HepG2 (cell line): ENCODE data around the gene PPP4R4. TPM values are rescaled to one million over a fixed set of nuclear protein-coding genes. Genes with fewer than 3 reads are reported as not detected.

Experiments
- ARHGAP35 ChIP-seq: sonication (generic); formaldehyde crosslinking; IDR thresholded peaks from 2 replicates; pipeline ENCODE4 v1.9.0; 2022; ENCODE audit warnings: mild to moderate bottlenecking, inconsistent platforms, moderate library complexity, missing genetic modification reagents, borderline replicate concordance
- ARID2 ChIP-seq: sonication (generic); formaldehyde crosslinking; IDR thresholded peaks from 2 replicates; pipeline ENCODE4 v1.8.1; 2022; ENCODE audit warnings: mild to moderate bottlenecking, missing genetic modification reagents, borderline replicate concordance
- ATF7 ChIP-seq, 2 experiments: fragments of 450-650 bp in 1 of 2; sonication (generic) in 1 of 2; formaldehyde crosslinking in 1 of 2; IDR thresholded peaks; 2 replicates each; pipeline versions ENCODE4 v1.4.0 to v1.6.1; 2016 to 2020; ENCODE audit warnings: antibody characterized with exemption in 1 of 2, mild to moderate bottlenecking in 1 of 2, missing genetic modification reagents in 1 of 2
- CEBPG ChIP-seq: IDR thresholded peaks from 2 replicates; pipeline ENCODE4 v1.6.1; 2016
- CTCF ChIP-seq: sonication (generic); formaldehyde crosslinking; IDR thresholded peaks from 2 replicates; pipeline ENCODE4 v1.5.0; 2020; ENCODE audit warnings: mild to moderate bottlenecking, missing genetic modification reagents, moderate library complexity
- ISX ChIP-seq: sonication (generic); formaldehyde crosslinking; conservative IDR thresholded peaks from 2 replicates; pipeline ENCODE4 v1.5.0; 2020; ENCODE audit warnings: missing genetic modification reagents
- KLF11 ChIP-seq: IDR thresholded peaks from 2 replicates; pipeline ENCODE4 v1.6.1; 2016; ENCODE audit warnings: missing compliant biosample characterization
- NFE2 ChIP-seq: sonication (generic); formaldehyde crosslinking; IDR thresholded peaks from 2 replicates; pipeline ENCODE4 v1.4.0; 2020; ENCODE audit warnings: missing genetic modification reagents
- NFE2L2 ChIP-seq: fragments of 150-350 bp; IDR thresholded peaks from 2 replicates; pipeline ENCODE4 v1.6.1; 2014; ENCODE audit warnings: low read length
- PAXIP1 ChIP-seq: sonication (generic); formaldehyde crosslinking; conservative IDR thresholded peaks from 2 replicates; pipeline ENCODE4 v1.4.0; 2020; ENCODE audit warnings: mild to moderate bottlenecking, missing genetic modification reagents, moderate library complexity
- SIX1 ChIP-seq: sonication (generic); formaldehyde crosslinking; IDR thresholded peaks from 2 replicates; pipeline ENCODE4 v1.4.0; 2020; ENCODE audit warnings: missing genetic modification reagents, borderline replicate concordance
- SMAD9 ChIP-seq: sonication (generic); formaldehyde crosslinking; IDR thresholded peaks from 2 replicates; pipeline ENCODE4 v1.5.1; 2020; ENCODE audit warnings: mild to moderate bottlenecking, missing genetic modification reagents
- SMC3 ChIP-seq: IDR thresholded peaks from 2 replicates; pipeline ENCODE4 v1.6.1; 2011; ENCODE audit warnings: low read length, improper control_type of control experiment
- SOX13 ChIP-seq, 3 experiments: fragments of 450-650 bp in 1 of 3; sonication (generic) in 1 of 3; formaldehyde crosslinking in 1 of 3; IDR thresholded peaks in 2 of 3; conservative IDR thresholded peaks in 1 of 3; 2 replicates each; pipeline versions ENCODE4 v1.5.0 to v1.6.1; 2016 to 2020; ENCODE audit warnings: antibody characterized with exemption in 1 of 3, mild to moderate bottlenecking in 1 of 3, missing compliant biosample characterization in 1 of 3, missing genetic modification reagents in 1 of 3, moderate library complexity in 1 of 3
- STAG1 ChIP-seq: sonication (generic); formaldehyde crosslinking; IDR thresholded peaks from 2 replicates; pipeline ENCODE4 v1.4.0; 2020; ENCODE audit warnings: missing genetic modification reagents
- TEAD3 ChIP-seq: optimal IDR thresholded peaks from 2 replicates; pipeline ENCODE3; 2016; ENCODE audit warnings: borderline replicate concordance
- TGIF2 ChIP-seq: IDR thresholded peaks from 2 replicates; pipeline ENCODE4 v1.6.1; 2016; ENCODE audit warnings: control low read depth, missing compliant biosample characterization
- ZFX ChIP-seq: sonication (generic); formaldehyde crosslinking; IDR thresholded peaks from 2 replicates; pipeline ENCODE4 v1.4.0; 2020; ENCODE audit warnings: mild to moderate bottlenecking, low read depth, missing genetic modification reagents, moderate library complexity
- ZNF232 ChIP-seq: sonication (generic); formaldehyde crosslinking; IDR thresholded peaks from 2 replicates; pipeline ENCODE4 v1.4.0; 2020; ENCODE audit warnings: missing genetic modification reagents, borderline replicate concordance
- ZNF329 ChIP-seq: sonication (generic); formaldehyde crosslinking; IDR thresholded peaks from 2 replicates; pipeline ENCODE4 v1.9.0; 2021; ENCODE audit warnings: low read depth, mild to moderate bottlenecking, missing genetic modification reagents
- ZNF331 ChIP-seq: sonication (generic); formaldehyde crosslinking; IDR thresholded peaks from 2 replicates; pipeline ENCODE4 v1.4.0; 2020; ENCODE audit warnings: missing genetic modification reagents
- ZNF430 ChIP-seq: sonication (generic); formaldehyde crosslinking; IDR thresholded peaks from 2 replicates; pipeline ENCODE4 v1.9.0; 2021; ENCODE audit warnings: mild to moderate bottlenecking, missing genetic modification reagents
- ZNF446 ChIP-seq: sonication (generic); formaldehyde crosslinking; IDR thresholded peaks from 2 replicates; pipeline ENCODE4 v1.5.0; 2020; ENCODE audit warnings: mild to moderate bottlenecking, missing genetic modification reagents
- polyA plus RNA-seq, 8 experiments: library from polyadenylated mRNA; depleted of rRNA in 3 of 8; stranded (reverse) in 7 of 8; unstranded in 1 of 8; fragments of >200 nt; fragmentation: Illumina TruSeq in 4 of 8; extraction: Trizol in 4 of 8; gene quantifications; 2 replicates each; pipeline versions ENCODE4 v1.2.1 to v1.2.3, GENCODE V29; 2011 to 2016; ENCODE audit warnings: low read depth in 4 of 8, missing spikeins in 1 of 8, mixed read lengths in 1 of 8; ENCODE audit not compliant: insufficient read depth in 1 of 8
- total RNA-seq, 5 experiments: library from RNA; depleted of rRNA; stranded (reverse); fragments of >200 nt; fragmentation: Illumina TruSeq; extraction: Trizol; gene quantifications; 2 replicates each; pipeline ENCODE4 v1.2.3, GENCODE V29; 2016; ENCODE audit warnings: low read depth in 1 of 5
- TF ChIP-seq, protein P1 (sequence below): sonication (generic); formaldehyde crosslinking; IDR thresholded peaks from 2 replicates; pipeline ENCODE4 v1.9.0; 2022; ENCODE audit warnings: low read depth, missing genetic modification reagents

Gene PPP4R4
- total and polyA plus RNA-seq, 2 of the 13 experiments (the other 11 are each of a cell fraction or from before 2014, with no cell fraction given), result 9.5 to 19.8 TPM

DNA sequence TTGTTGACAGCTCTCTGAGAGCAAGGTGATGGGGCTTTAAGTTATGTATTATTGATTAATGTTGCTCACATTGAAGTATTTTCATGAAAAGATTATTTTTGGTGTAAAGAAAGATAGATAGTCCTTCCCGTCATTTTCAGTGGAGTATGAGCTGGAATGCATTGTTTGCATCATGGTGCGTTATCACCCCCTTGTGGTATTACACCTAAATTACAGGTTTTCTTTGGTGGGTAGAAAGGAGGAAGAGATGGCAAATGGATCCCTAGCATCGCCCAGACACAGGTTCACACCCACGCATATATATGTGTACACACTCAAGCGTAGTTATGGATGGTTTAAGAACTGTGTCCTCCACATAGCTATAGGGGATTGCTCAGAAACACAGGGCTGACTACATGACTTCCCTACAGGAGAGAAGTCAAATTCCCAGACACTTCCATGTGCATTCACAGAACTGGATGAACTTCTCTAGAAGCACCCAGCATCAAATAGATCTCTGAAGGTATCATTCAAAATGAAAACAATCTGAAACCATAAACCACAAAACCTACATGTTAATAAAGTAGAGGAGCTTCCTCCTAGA, 133.4 kb downstream of the PPP4R4 start (continued):
- TF ChIP-seq SMC3 (peak; percentile 87), NFE2 (CRISPR knock-in tag) (no peak), ARHGAP35 (CRISPR knock-in tag) (no peak), SMAD9 (CRISPR knock-in tag) (no peak), KLF11 (CRISPR knock-in tag) (no peak), STAG1 (CRISPR knock-in tag) (peak; percentile 87), ZNF446 (CRISPR knock-in tag) (no peak), ARID2 (no peak), CTCF (peak; percentile 88), ZFX (CRISPR knock-in tag) (0 out of 2 replicates have a peak, but pooled peaks have one; percentile 16), PAXIP1 (0 out of 2 replicates have a peak, but pooled peaks have one; percentile 1), TGIF2 (no peak), ZNF430 (CRISPR knock-in tag) (no peak), SIX1 (no peak), ZNF331 (no peak), ATF7 (IDR thresholded peaks at IDR 0.05) (no peak), ATF7 (CRISPR knock-in tag; IDR thresholded peaks at IDR 0.05) (no peak), TEAD3 (CRISPR knock-in tag) (peak; percentile 85), ZNF232 (no peak), ZNF329 (CRISPR knock-in tag) (no peak), SOX13 (IDR thresholded peaks at IDR 0.05) (no peak), SOX13 (CRISPR knock-in tag; conservative IDR thresholded peaks at IDR 0.05 in 1 of 2, IDR thresholded peaks at IDR 0.05 in 1 of 2) (no peak), ISX (CRISPR knock-in tag) (no peak), NFE2L2 (0 out of 2 replicates have a peak, but pooled peaks have one; percentile 5), CEBPG (CRISPR knock-in tag) (peak; percentile 9; the same call in 1 of the 2 replicates)
- TF ChIP-seq, protein P1, sequence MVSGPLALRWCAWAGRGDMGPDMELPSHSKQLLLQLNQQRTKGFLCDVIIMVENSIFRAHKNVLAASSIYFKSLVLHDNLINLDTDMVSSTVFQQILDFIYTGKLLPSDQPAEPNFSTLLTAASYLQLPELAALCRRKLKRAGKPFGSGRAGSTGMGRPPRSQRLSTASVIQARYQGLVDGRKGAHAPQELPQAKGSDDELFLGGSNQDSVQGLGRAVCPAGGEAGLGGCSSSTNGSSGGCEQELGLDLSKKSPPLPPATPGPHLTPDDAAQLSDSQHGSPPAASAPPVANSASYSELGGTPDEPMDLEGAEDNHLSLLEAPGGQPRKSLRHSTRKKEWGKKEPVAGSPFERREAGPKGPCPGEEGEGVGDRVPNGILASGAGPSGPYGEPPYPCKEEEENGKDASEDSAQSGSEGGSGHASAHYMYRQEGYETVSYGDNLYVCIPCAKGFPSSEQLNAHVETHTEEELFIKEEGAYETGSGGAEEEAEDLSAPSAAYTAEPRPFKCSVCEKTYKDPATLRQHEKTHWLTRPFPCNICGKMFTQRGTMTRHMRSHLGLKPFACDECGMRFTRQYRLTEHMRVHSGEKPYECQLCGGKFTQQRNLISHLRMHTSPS, result no peak
